Testis (tissue), 3 donors: ENCODE results near the gene OR2Z1. TPM values are rescaled to one million over a fixed set of nuclear protein-coding genes. Genes with fewer than 3 reads are reported as not detected.

Source experiments
- DNase-seq: peaks from one replicate; pipeline ENCODE4 v3.0.0-alpha.2; 2019
- H3K27ac ChIP-seq, 2 donors: fragments of 200-600 bp; sonication (generic); one replicate each; pipeline ENCODE4 v1.5.1; 2019
- H3K27me3 ChIP-seq: fragments of 200-600 bp; sonication (generic); one replicate; pipeline ENCODE4 v1.5.1; 2019
- H3K36me3 ChIP-seq: fragments of 200-600 bp; sonication (generic); one replicate; pipeline ENCODE4 v1.5.1; 2017; ENCODE audit warnings: low read depth; ENCODE audit errors: missing control alignments
- H3K4me1 ChIP-seq: fragments of 200-600 bp; sonication (generic); one replicate; pipeline ENCODE4 v1.5.1; 2019
- H3K4me3 ChIP-seq, 2 donors: fragments of 200-600 bp; sonication (generic); one replicate each; pipeline ENCODE4 v1.5.1; 2017 to 2019
- H3K9me3 ChIP-seq: fragments of 200-600 bp; sonication (generic); one replicate; pipeline ENCODE4 v1.5.1; 2017
- CTCF ChIP-seq, 3 experiments: fragments of 450-650 bp in 2 of 3; fragments of 200-600 bp in 1 of 3; sonication (generic) in 1 of 3; IDR thresholded peaks; one replicate each; pipeline ENCODE4 v1.5.1; 2016 to 2019; ENCODE audit warnings: antibody characterized with exemption in 3 of 3, mild to moderate bottlenecking in 2 of 3, moderate library complexity in 1 of 3
- POLR2A ChIP-seq: fragments of 450-650 bp; IDR thresholded peaks from one replicate; pipeline ENCODE4 v1.6.1; 2017; ENCODE audit warnings: antibody characterized with exemption, mild to moderate bottlenecking, moderate library complexity
- whole genome bisulfite sequencing, 2 donors: methylation state at CpG; one replicate each; pipeline ENCODE4 v1.1.5; 2018; 5-methylcytosine and 5-hydroxymethylcytosine counted together
- intact Hi-C: fragments of 100-400 bp; cut with DNase I; formaldehyde crosslinking; loops from one replicate; pipeline ENCODE4 v1.15.1; 2023; ENCODE audit warnings: low total_unique reads
- polyA plus RNA-seq: library from polyadenylated mRNA; stranded (reverse); fragments of 350-450 nt; fragmentation: Illumina TruSeq; extraction: RNeasy Lipid Tissue Mini Kit (QIAGEN cat#74804); gene quantifications from one replicate; pipeline ENCODE4 v1.2.3, GENCODE V29; 2014; ENCODE audit warnings: low read depth, low replicate concordance; ENCODE audit not compliant: insufficient read depth
- total RNA-seq, 2 donors: library from RNA; depleted of rRNA; stranded (reverse); fragments of >200 nt; gene quantifications; one replicate each; pipeline ENCODE4 v1.2.3, GENCODE V29; 2016

OR2Z1 gene
- total and polyA plus RNA-seq, 3 donors from 2014 or later, result 0.47 TPM; not detected in 2

- Histone ChIP-seq H3K4me3 (no peak overlapping the region), H3K27me3 (no peaks in the 10 kb centered on the region), H3K36me3 (no peaks in the 10 kb centered on the region), H3K27ac (no peak overlapping the region), H3K9me3 (no peaks in the 10 kb centered on the region), H3K4me1 (no peaks in the 10 kb centered on the region)
- 75 to 79% methylated on average over 5 of the region's 5 CpGs for WGBS, 2 donors
- TF ChIP-seq POLR2A, result no peak
- no peak for TF ChIP-seq CTCF (IDR thresholded peaks at IDR 0.05)
- intact Hi-C loops, result no loop called here
- DNase-seq, result no peak
Measured at GRCh38 chr19:8680676-8681344, 40.6 kb upstream of the OR2Z1 start.

- Histone ChIP-seq H3K27ac (no peak overlapping the region), H3K9me3 (no peaks in the 10 kb centered on the region), H3K36me3 (no peaks in the 10 kb centered on the region), H3K27me3 (no peaks in the 10 kb centered on the region), H3K4me1 (no peaks in the 10 kb centered on the region), H3K4me3 (no peak overlapping the region)
- intact Hi-C loops, result no loop called here
- TF ChIP-seq CTCF (IDR thresholded peaks at IDR 0.05) (no peak), POLR2A (no peak)
- WGBS, 2 donors, result 83 to 87% methylated on average over 2 of the region's 2 CpGs
- DNase-seq, result no peak
Measured at GRCh38 chr19:8681345-8682029, 39.9 kb upstream of the OR2Z1 start.

- 44 to 55% methylated on average over 2 of the region's 2 CpGs for WGBS, 2 donors
- intact Hi-C loops, result no loop called here
- H3K36me3 ChIP-seq, result no peaks in the 10 kb centered on the region
- TF ChIP-seq POLR2A (no peak), CTCF (IDR thresholded peaks at IDR 0.05) (no peak)
- no peaks in the 10 kb centered on the region for H3K9me3 ChIP-seq
- H3K27me3 ChIP-seq, result no peaks in the 10 kb centered on the region
- DNase-seq, result no peak
- H3K4me1 ChIP-seq, result no peaks in the 10 kb centered on the region
- no peak overlapping the region for H3K4me3 ChIP-seq
- H3K27ac ChIP-seq, result no peak overlapping the region
Measured at GRCh38 chr19:8682472-8682871, 39.0 kb upstream of the OR2Z1 start.

GRCh38 chr19:8682931-8683330 lies 38.5 kb upstream of the OR2Z1 start:
- Histone ChIP-seq H3K4me1 (no peaks in the 10 kb centered on the region), H3K36me3 (no peaks in the 10 kb centered on the region), H3K27me3 (no peaks in the 10 kb centered on the region), H3K9me3 (no peaks in the 10 kb centered on the region), H3K4me3 (no peak overlapping the region), H3K27ac (no peak overlapping the region)
- no peak for DNase-seq
- intact Hi-C loops, result no loop called here
- no peak for TF ChIP-seq CTCF (IDR thresholded peaks at IDR 0.05)
- no peak for TF ChIP-seq POLR2A
- WGBS, 2 donors, result 66 to 76% methylated on average over 1 of the region's 1 CpG
